H1 (cell line): ENCODE measurements around the gene DUSP7. TPM values are rescaled to one million over a fixed set of nuclear protein-coding genes. Genes with fewer than 3 reads are reported as not detected.

Source experiments
- CTCF ChIA-PET: fragments of 300-600 bp; sonication (Branson Sonifier 250); formaldehyde crosslinking; loops from one replicate; lab custom pipeline; 2021; ENCODE audit not compliant: partially characterized antibody; lab: Charles Lee
- POLR2A ChIA-PET: fragments of 300-600 bp; sonication (Branson Sonifier 250); formaldehyde crosslinking; loops from one replicate; lab custom pipeline; 2021; ENCODE audit warnings: inconsistent platforms; ENCODE audit not compliant: partially characterized antibody; lab: Charles Lee
- DNase-seq, 2 experiments: peaks; one replicate each; pipeline versions ENCODE4 v3.0.0 to v3.0.0-alpha.2; 2010 to 2022; ENCODE audit warnings: low spot score in 2 of 2, low read depth in 1 of 2, mixed read lengths in 1 of 2
- FAIRE-seq: peaks from 2 replicates; lab custom pipeline; 2011; peaks lifted over from hg19 to GRCh38; lab: Jason Lieb, UNC
- H2AFZ ChIP-seq: 2 replicates; pipeline ENCODE4 v1.8.1; 2012; ENCODE audit warnings: low read length, inconsistent platforms
- H2AK5ac ChIP-seq: 2 replicates; pipeline ENCODE4 v1.6.1; 2013; ENCODE audit warnings: low read depth, low read length
- H2BK120ac ChIP-seq: replicated peaks from 2 replicates; pipeline ENCODE3; 2013; ENCODE audit warnings: low read depth, low read length, inconsistent platforms
- H2BK12ac ChIP-seq: 2 replicates; pipeline ENCODE4 v1.6.1; 2013; ENCODE audit warnings: low read depth, low read length
- H2BK15ac ChIP-seq: 2 replicates; pipeline ENCODE4 v1.6.1; 2013; ENCODE audit warnings: low read length
- H2BK20ac ChIP-seq: 2 replicates; pipeline ENCODE4 v1.6.1; 2013; ENCODE audit warnings: low read length
- H2BK5ac ChIP-seq: 2 replicates; pipeline ENCODE4 v1.6.1; 2013; ENCODE audit warnings: low read depth, low read length
- H3K14ac ChIP-seq: 2 replicates; pipeline ENCODE4 v1.6.1; 2013; ENCODE audit warnings: inconsistent platforms; ENCODE audit not compliant: insufficient read length
- H3K18ac ChIP-seq: 2 replicates; pipeline ENCODE4 v1.6.1; 2013; ENCODE audit warnings: low read length; ENCODE audit errors: extremely low read depth
- H3K23ac ChIP-seq: 2 replicates; pipeline ENCODE4 v1.6.1; 2013; ENCODE audit warnings: inconsistent platforms; ENCODE audit not compliant: insufficient read length
- H3K23me2 ChIP-seq: 2 replicates; pipeline ENCODE4 v1.6.1; 2013; ENCODE audit warnings: low read depth, low read length
- H3K27ac ChIP-seq: 2 replicates; pipeline ENCODE4 v1.6.1; 2011; ENCODE audit warnings: low read depth, low read length, inconsistent platforms
- H3K27me3 ChIP-seq, 4 experiments: replicated peaks in 1 of 4; 1 replicate in 1 of 4; 2 replicates in 3 of 4; pipeline versions ENCODE4 v1.6.1 to v1.8.1; 2011 to 2013; ENCODE audit warnings: low read length in 3 of 4, mild to moderate bottlenecking in 3 of 4, inconsistent platforms in 2 of 4, mixed read lengths in 2 of 4, moderate library complexity in 1 of 4; ENCODE audit not compliant: control insufficient read depth in 3 of 4, insufficient read depth in 3 of 4; ENCODE audit errors: extremely low read depth in 1 of 4
- H3K36me3 ChIP-seq, 4 experiments: 2 replicates each; pipeline versions ENCODE4 v1.6.1 to v1.8.1; 2011 to 2013; ENCODE audit warnings: mild to moderate bottlenecking in 4 of 4, low read length in 3 of 4, moderate library complexity in 2 of 4, control low read depth in 1 of 4, inconsistent platforms in 1 of 4; ENCODE audit not compliant: insufficient read depth in 4 of 4, control insufficient read depth in 2 of 4
- H3K4ac ChIP-seq: replicated peaks from 2 replicates; pipeline ENCODE3; 2013; ENCODE audit warnings: low read length, low read depth, mixed read lengths, inconsistent platforms; ENCODE audit not compliant: insufficient read length
- H3K4me1 ChIP-seq, 4 experiments: replicated peaks in 1 of 4; 1 replicate in 1 of 4; 2 replicates in 3 of 4; pipeline versions ENCODE4 v1.6.1 to v1.8.1; 2011 to 2013; ENCODE audit warnings: low read length in 3 of 4, inconsistent platforms in 2 of 4, mixed read lengths in 1 of 4; ENCODE audit not compliant: insufficient read depth in 4 of 4, control insufficient read depth in 3 of 4
- H3K4me2 ChIP-seq, 2 experiments: 2 replicates each; pipeline versions ENCODE4 v1.6.1 to v1.8.1; 2011 to 2013; ENCODE audit warnings: low read depth in 2 of 2, low read length in 2 of 2, control low read depth in 1 of 2, inconsistent platforms in 1 of 2, mild to moderate bottlenecking in 1 of 2; ENCODE audit not compliant: insufficient read depth in 1 of 2
- H3K4me3 ChIP-seq, 4 experiments: fragments of 200-600, 300-600 bp in 1 of 4; sonication (generic), shearing (Covaris generic), sonication (Bioruptor Twin) in 1 of 4; 2 replicates each; pipeline versions ENCODE4 v1.5.1 to v1.8.1; 2011 to 2016; ENCODE audit warnings: low read length in 4 of 4, low read depth in 3 of 4, control low read depth in 2 of 4, inconsistent platforms in 2 of 4, mild to moderate bottlenecking in 2 of 4, mixed read lengths in 1 of 4, moderate library complexity in 1 of 4; ENCODE audit not compliant: insufficient read depth in 2 of 4; ENCODE audit errors: extremely low read depth in 1 of 4
- H3K56ac ChIP-seq: replicated peaks from 2 replicates; pipeline ENCODE3; 2013; ENCODE audit warnings: low read depth, mild to moderate bottlenecking, mixed read lengths, low read length, inconsistent platforms; ENCODE audit not compliant: insufficient read length
- H3K79me1 ChIP-seq: 2 replicates; pipeline ENCODE4 v1.6.1; 2013; ENCODE audit warnings: low read depth, low read length, control low read depth
- H3K79me2 ChIP-seq, 2 experiments: 2 replicates each; pipeline versions ENCODE4 v1.6.1 to v1.8.1; 2012 to 2013; ENCODE audit warnings: low read length in 2 of 2, mild to moderate bottlenecking in 2 of 2, inconsistent platforms in 1 of 2; ENCODE audit not compliant: insufficient read depth in 2 of 2, control insufficient read depth in 1 of 2
- H3K9ac ChIP-seq, 4 experiments: replicated peaks in 1 of 4; 1 replicate in 1 of 4; 2 replicates in 3 of 4; pipeline versions ENCODE4 v1.6.1 to v1.8.1; 2011 to 2013; ENCODE audit warnings: low read depth in 3 of 4, low read length in 3 of 4, control low read depth in 2 of 4, mild to moderate bottlenecking in 2 of 4, moderate library complexity in 2 of 4, inconsistent platforms in 1 of 4; ENCODE audit errors: extremely low read depth in 1 of 4
- H3K9me3 ChIP-seq, 2 experiments: 2 replicates each; pipeline versions ENCODE4 v1.6.1 to v1.8.1; 2012 to 2013; ENCODE audit warnings: mild to moderate bottlenecking in 2 of 2, moderate library complexity in 2 of 2, control low read depth in 1 of 2, inconsistent platforms in 1 of 2, low read depth in 1 of 2, low read length in 1 of 2, mixed read lengths in 1 of 2; ENCODE audit not compliant: insufficient read depth in 2 of 2
- H4K20me1 ChIP-seq, 2 experiments: replicated peaks in 1 of 2; 2 replicates each; pipeline versions ENCODE3 to v1.8.1; 2011 to 2013; ENCODE audit warnings: inconsistent platforms in 2 of 2, low read length in 2 of 2, mild to moderate bottlenecking in 1 of 2; ENCODE audit not compliant: insufficient read depth in 2 of 2, control insufficient read depth in 1 of 2
- H4K5ac ChIP-seq: 2 replicates; pipeline ENCODE4 v1.6.1; 2013; ENCODE audit warnings: low read length, low read depth, mixed read lengths, inconsistent platforms; ENCODE audit not compliant: insufficient read length
- H4K8ac ChIP-seq: 2 replicates; pipeline ENCODE4 v1.8.0; 2013; ENCODE audit warnings: mild to moderate bottlenecking, moderate library complexity, low read length, inconsistent platforms; ENCODE audit not compliant: insufficient read depth; ENCODE audit errors: extremely low read depth
- H4K91ac ChIP-seq: replicated peaks from 2 replicates; pipeline ENCODE3; 2013; ENCODE audit warnings: low read length, mixed read lengths, inconsistent platforms; ENCODE audit not compliant: insufficient read length
- ATF3 ChIP-seq: IDR thresholded peaks from 2 replicates; pipeline ENCODE4 v1.6.1; 2011; ENCODE audit warnings: low read depth, mild to moderate bottlenecking, low read length; ENCODE audit not compliant: insufficient read depth
- CREB1 ChIP-seq: IDR thresholded peaks from 2 replicates; pipeline ENCODE4 v1.6.1; 2012; ENCODE audit warnings: inconsistent platforms
- CTCF ChIP-seq, 3 experiments: IDR thresholded peaks; 1 replicate in 2 of 3; 2 replicates in 1 of 3; pipeline versions ENCODE4 v1.5.1 to v1.6.1; 2011; ENCODE audit warnings: low read length in 3 of 3, mild to moderate bottlenecking in 3 of 3, inconsistent platforms in 2 of 3, low read depth in 1 of 3, moderate library complexity in 1 of 3; ENCODE audit not compliant: insufficient read depth in 1 of 3; ENCODE audit errors: control extremely low read depth in 1 of 3
- GTF2F1 ChIP-seq: IDR thresholded peaks from 2 replicates; pipeline ENCODE4 v1.6.1; 2012; ENCODE audit warnings: low read depth, low read length, improper control_type of control experiment, borderline replicate concordance
- KDM5A ChIP-seq: fragments of 200-600 bp; IDR thresholded peaks from 2 replicates; pipeline ENCODE4 v1.7.1; 2012; ENCODE audit warnings: mild to moderate bottlenecking, low read length, inconsistent platforms, mixed read lengths
- RXRA ChIP-seq: IDR thresholded peaks from 2 replicates; pipeline ENCODE4 v1.6.1; 2011; ENCODE audit warnings: low read depth, mild to moderate bottlenecking, low read length, moderate library complexity; ENCODE audit not compliant: insufficient read depth
- SIN3A ChIP-seq, 2 experiments: IDR thresholded peaks in 1 of 2; conservative IDR thresholded peaks in 1 of 2; 2 replicates each; pipeline ENCODE4 v1.6.1; 2011 to 2012; ENCODE audit warnings: low read length in 2 of 2, improper control_type of control experiment in 1 of 2, low read depth in 1 of 2, mild to moderate bottlenecking in 1 of 2
- SIRT6 ChIP-seq: IDR thresholded peaks from one replicate; pipeline ENCODE4 v1.7.1; 2012; ENCODE audit warnings: low read length, inconsistent platforms
- ZNF274 ChIP-seq: IDR thresholded peaks from 2 replicates; pipeline ENCODE4 v1.7.0; 2012; ENCODE audit warnings: low read length, borderline replicate concordance; ENCODE audit errors: extremely low read depth
- WGBS, 2 experiments: shearing (Covaris generic) in 1 of 2; methylation state at CpG; one replicate each; pipeline versions ENCODE4 v1.1.6 to v1.1.7; 2013 to 2015; ENCODE audit warnings: low lambda C conversion rate in 2 of 2, mixed read lengths in 2 of 2, inconsistent platforms in 1 of 2, low coverage in 1 of 2, missing lambda C conversion rate in 1 of 2; ENCODE audit not compliant: insufficient replicate concordance in 2 of 2, insufficient coverage in 1 of 2, insufficient read length in 1 of 2; ENCODE audit errors: extremely low coverage in 1 of 2, missing lambda C conversion rate in 1 of 2; 5-methylcytosine and 5-hydroxymethylcytosine counted together
- polyA plus RNA-seq, 7 experiments: library from polyadenylated mRNA; depleted of rRNA in 3 of 7; stranded (reverse) in 5 of 7; unstranded in 2 of 7; fragments of >200 nt in 5 of 7; fragments of 200-250 nt in 2 of 7; gene quantifications; 1 replicate in 5 of 7; 2 replicates in 1 of 7; 4 replicates in 1 of 7; pipeline versions ENCODE4 v1.2.1 to v1.2.3, GENCODE V29; 2011 to 2013; ENCODE audit warnings: missing spikeins in 2 of 7, mixed read lengths in 2 of 7
- total RNA-seq: library from RNA; stranded (reverse); fragmentation: NEBNext Ultra II Directional; extraction: Animal tissue kit (Norgen Biotek cat#: 25700); gene quantifications from 2 replicates; pipeline ENCODE4 v1.2.1, GENCODE V29; 2021

The DUSP7 gene
- total and polyA plus RNA-seq, 2 of the 8 experiments (the other 6 are each of a cell fraction or from before 2014, with no cell fraction given): 19.4 to 24.9 TPM

- H3K79me1 ChIP-seq: no peaks in the 10 kb centered on the region
- H2BK12ac ChIP-seq: no peak overlapping the region
- H4K91ac ChIP-seq: no peak overlapping the region
- no peak overlapping the region for H2AK5ac ChIP-seq
- ChIA-PET CTCF (interaction anchor here (0.6 to 24.7 kb wide), 42 partner anchors 9 to 387 kb away, joined by 3 to 984 read pairs (median 6); partner anchors contain the start of genes ABHD14A, ABHD14B, ACY1 and DUSP7), POLR2A (interaction anchor here (0.5 to 2.1 kb wide), 2 partner anchors 10 to 479 kb away, joined by 3 to 12 read pairs; no protein-coding TSS in a partner anchor)
- peak overlapping the region in 1 of 2 experiments; percentile 54; a peak in 1 of 4 replicates for H3K4me2 ChIP-seq
- no peak overlapping the region for H3K27ac ChIP-seq
- no peak overlapping the region for H2BK5ac ChIP-seq
- H3K4me3 ChIP-seq: no peak overlapping the region
- H4K5ac ChIP-seq: no peak overlapping the region
- peaks cover 11 to 46% (median 29%) of the 10 kb centered on the region in 4 experiments for H3K4me1 ChIP-seq
- no peak overlapping the region for H3K14ac ChIP-seq
- H3K27me3 ChIP-seq: no peaks in the 10 kb centered on the region; a peak in 2 of 7 replicates
- no peak overlapping the region for H3K18ac ChIP-seq
- H2BK20ac ChIP-seq: no peak overlapping the region
- no peak overlapping the region for H3K23ac ChIP-seq
- H3K9me3 ChIP-seq: no peaks in the 10 kb centered on the region
- no peaks in the 10 kb centered on the region for H3K36me3 ChIP-seq
- no peak overlapping the region for H2BK120ac ChIP-seq
- FAIRE-seq (no peak), DNase-seq (peak; percentile 87 to 98)
- H4K8ac ChIP-seq: no peak overlapping the region
- no peaks in the 10 kb centered on the region for H3K79me2 ChIP-seq
- no peak overlapping the region for H3K4ac ChIP-seq
- WGBS, 2 experiments: 7% methylated on average over 17 of the region's 18 CpGs; no CpG with 5 or more reads in 1 of the 2 experiments
- no peaks in the 10 kb centered on the region for H4K20me1 ChIP-seq
- H3K56ac ChIP-seq: no peak overlapping the region
- H2BK15ac ChIP-seq: no peak overlapping the region
- H3K9ac ChIP-seq: no peak overlapping the region
- peaks cover 3% of the 10 kb centered on the region; the same call in 1 of the 2 replicates for H3K23me2 ChIP-seq
- no peak overlapping the region; the same call in 1 of the 2 replicates for H2AFZ ChIP-seq
- TF ChIP-seq CTCF (IDR thresholded peaks at IDR 0.05; ENCODE audit: control extremely low read depth in 1 of 3, insufficient read depth in 1 of 3, low read depth in 1 of 3, low read length in 3 of 3) (peak in 2 of 3 experiments; percentile 99 to 100; a peak in 3 of 4 replicates), ATF3 (peak; percentile 49; the same call in 1 of the 2 replicates), GTF2F1 (no peak), SIRT6 (no peak), SIN3A (conservative IDR thresholded peaks at IDR 0.05 in 1 of 2, IDR thresholded peaks at IDR 0.05 in 1 of 2; ENCODE audit: low read depth in 1 of 2, low read length in 2 of 2) (peak; percentile 75; a peak in 2 of 4 replicates), RXRA (peak; percentile 62; the same call in 1 of the 2 replicates), ZNF274 (no peak), KDM5A (peak; percentile 40; the same call in 1 of the 2 replicates), CREB1 (peak; percentile 80)
Measured at GRCh38 chr3:52001443-52001974, 54.9 kb downstream of the DUSP7 start.
